GOT3 (cell line): ENCODE results near the gene CSNK1A1L.
"Not testable (repeated sequence)": the region's sequence is repeated elsewhere in the genome, so short reads cannot be mapped to it uniquely, and the experiment has no call there.

Source experiments
- DNase-seq: peaks from one replicate; lab custom pipeline; 2025; ENCODE audit warnings: mixed read lengths; lab: John Stamatoyannopoulos, UW

CSNK1A1L gene

GRCh38 chr13:37058910-37059847, 46.3 kb downstream of the CSNK1A1L start, which contains the start of gene SUPT20H:
Gene SUPT20H, minus strand, starts transcription at chr13:37059688. Its CDS starts 8,198 bp downstream, at chr13:37051490.
- peak; percentile 83 for DNase-seq

- DNase-seq: not testable (repeated sequence)
These were observed 49.2 kb downstream of the CSNK1A1L start for GRCh38 chr13:37056228-37056627.
